Stimulated activated CD8-positive, alpha-beta memory T cell treated with anti-CD3 and anti-CD28 coated beads, Interleukin-4, amount 100 ng/mL, for 24 hours (primary cell): Measurements from ENCODE around the gene RAD51B.
A peak's percentile ranks its signal among the peaks of the same experiment; 100 is the strongest.

Source experiments
- DNase-seq: peaks from one replicate; pipeline ENCODE4 v3.0.0-alpha.2; 2020; ENCODE audit warnings: low read depth

The RAD51B gene

GRCh38 chr14:68621400-68622365 lies 802.1 kb downstream of the RAD51B start:
- DNase-seq = no peak

- no peak for DNase-seq
These were observed 803.3 kb downstream of the RAD51B start for GRCh38 chr14:68622856-68623255.

DNA sequence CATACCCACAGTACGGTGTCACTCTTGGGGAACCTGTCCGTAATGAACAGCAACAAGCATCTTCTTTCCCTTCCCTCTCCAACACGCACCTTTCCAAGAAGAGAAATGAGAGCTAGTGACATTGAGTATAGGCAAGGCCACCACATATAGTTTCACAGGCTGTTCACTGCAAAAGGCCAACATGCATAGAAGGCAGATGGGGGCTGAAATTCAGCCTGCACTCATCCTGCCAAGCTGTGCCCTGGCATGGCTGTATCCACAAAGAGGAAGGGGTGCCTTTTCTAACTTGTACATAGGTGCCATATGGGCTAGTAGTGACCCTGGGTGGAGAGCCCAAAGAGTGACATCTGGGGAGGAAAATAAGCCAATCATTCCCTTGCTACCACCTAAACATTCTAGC lies 803.7 kb downstream of the RAD51B start:
- no peak for DNase-seq

- no peak for DNase-seq
These were observed 804.2 kb downstream of the RAD51B start for GRCh38 chr14:68623826-68624225.

DNA sequence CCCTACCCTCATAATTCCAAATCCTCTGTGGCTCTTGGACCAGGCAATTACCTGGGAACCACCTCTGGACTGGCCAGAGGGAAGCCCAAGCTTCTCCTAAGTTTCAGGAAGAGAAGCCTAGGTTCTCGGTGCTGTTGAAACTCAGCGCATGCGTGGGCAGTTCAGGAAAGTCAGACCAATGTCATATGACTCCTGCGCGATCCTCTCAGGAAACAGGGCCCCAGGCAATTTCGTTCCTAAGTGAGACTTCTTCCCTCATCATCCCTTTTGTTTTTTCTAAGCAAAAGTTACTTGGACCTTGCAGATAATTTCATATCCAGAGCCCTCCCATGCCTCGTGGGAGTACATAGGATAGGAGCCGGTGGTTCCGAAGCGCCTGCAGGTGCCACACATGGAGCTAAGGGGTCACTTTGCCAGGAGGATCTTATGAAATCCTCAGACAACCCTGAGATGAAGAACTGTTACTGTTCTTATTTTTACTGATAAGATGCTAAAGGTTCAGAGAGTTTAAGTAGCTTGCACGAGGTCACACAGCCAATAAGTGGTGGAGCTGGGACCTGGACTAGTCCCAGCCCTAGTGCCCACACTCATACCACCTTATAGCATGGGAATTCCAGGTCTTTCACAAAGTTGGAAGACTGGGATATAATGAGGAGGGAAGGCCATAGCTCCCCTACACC lies 805.1 kb downstream of the RAD51B start:
- no peak for DNase-seq

GRCh38 chr14:68625366-68626090 lies 805.9 kb downstream of the RAD51B start:
- DNase-seq = no peak

DNA sequence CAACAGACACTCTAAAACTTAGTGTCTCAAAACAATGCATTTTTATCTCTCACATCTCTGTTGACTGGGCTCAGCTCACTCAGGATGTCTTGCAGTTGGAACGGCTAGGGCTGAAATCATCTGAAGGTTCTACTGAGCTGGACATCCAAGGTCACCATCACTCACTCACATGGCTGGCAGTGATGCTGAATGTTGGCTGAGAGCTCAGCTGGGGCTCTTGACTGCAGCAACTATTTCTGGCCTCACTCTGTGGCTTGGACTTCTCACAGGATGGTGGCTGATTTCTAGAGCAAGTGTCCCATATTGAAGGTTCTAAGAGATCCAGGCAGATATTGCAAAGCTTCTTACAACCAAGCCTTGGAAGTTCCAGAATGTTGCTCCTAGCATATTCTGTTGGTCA lies 806.8 kb downstream of the RAD51B start:
- no peak for DNase-seq

DNA sequence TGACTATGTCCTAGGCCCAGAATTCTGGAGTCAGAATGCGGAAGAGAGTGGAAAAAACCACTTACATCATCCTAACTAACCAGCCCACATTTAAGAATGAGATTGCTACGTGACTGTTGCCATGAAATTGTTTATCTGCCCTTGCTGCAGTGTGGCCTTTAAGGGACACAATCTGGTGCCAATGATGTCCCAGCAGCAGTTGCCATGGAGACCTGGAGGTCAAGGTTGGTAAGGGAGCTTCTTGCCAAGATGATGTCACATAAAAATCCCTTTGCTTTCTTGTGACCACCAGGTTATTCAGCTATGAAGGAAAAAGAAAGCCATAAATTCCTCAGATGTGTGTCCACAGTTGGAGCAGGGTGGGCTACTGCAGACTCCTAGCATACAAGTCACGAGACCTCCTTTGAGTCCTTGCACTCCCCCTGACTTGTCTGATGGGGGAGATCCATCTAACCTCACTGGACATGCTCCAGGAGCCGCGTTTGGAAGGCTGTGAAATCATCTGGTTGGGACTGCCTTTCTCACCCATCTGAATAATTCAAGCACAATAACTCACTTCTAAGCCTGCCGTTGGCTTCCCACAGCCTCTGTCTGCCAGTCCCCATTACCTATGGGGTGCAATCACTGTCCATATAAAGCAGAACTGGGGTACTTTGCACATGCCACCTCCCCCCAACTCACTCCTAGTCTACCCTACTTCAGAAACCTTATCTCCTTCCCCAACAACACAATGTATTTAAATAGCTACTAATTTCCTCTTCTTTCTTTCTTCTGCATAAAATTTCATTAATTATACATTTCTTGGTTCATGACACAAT lies 807.7 kb downstream of the RAD51B start:
- DNase-seq = no peak

GRCh38 chr14:68627868-68628604 lies 808.5 kb downstream of the RAD51B start:
- DNase-seq = peak; percentile 35

GRCh38 chr14:68628605-68629310 lies 809.2 kb downstream of the RAD51B start:
- DNase-seq = no peak

- DNase-seq = no peak
These were observed 810.5 kb downstream of the RAD51B start for GRCh38 chr14:68630081-68630571.

DNA sequence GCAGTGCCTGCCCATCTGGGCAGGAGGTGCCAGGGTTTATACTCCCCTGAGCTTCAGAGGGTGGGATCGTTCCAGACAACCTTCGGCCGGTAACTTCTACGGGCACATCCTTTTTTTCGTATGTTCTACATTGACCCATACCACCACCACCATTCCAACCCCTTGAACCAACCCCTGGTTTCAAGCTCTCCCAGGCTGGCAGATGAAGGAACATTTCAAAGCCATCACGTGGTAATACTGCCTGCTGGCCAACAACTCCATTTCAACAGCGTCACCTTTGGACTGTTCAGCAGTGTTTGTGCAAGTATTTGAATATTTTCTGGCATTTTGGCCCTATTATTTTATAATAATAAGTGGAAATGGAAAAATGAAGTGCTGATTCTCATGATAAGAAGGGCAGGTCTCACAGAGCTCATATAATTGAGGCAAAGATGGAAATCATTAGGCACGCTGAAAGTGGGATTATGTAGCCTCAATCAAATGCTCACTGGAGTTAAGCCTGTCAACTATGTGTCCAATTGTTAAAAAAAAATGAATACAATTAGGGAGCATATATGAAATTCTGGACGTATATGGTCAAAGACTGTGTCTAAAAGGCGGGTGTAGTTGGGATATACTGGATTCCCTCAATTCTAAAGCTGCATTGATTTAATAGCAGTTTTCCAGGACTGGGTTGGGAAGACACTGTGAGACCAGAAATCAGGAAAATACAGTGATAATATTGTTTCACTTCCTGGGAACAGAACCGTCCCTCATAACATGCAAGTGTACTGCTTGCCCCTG lies 811.2 kb downstream of the RAD51B start:
- DNase-seq = no peak

DNA sequence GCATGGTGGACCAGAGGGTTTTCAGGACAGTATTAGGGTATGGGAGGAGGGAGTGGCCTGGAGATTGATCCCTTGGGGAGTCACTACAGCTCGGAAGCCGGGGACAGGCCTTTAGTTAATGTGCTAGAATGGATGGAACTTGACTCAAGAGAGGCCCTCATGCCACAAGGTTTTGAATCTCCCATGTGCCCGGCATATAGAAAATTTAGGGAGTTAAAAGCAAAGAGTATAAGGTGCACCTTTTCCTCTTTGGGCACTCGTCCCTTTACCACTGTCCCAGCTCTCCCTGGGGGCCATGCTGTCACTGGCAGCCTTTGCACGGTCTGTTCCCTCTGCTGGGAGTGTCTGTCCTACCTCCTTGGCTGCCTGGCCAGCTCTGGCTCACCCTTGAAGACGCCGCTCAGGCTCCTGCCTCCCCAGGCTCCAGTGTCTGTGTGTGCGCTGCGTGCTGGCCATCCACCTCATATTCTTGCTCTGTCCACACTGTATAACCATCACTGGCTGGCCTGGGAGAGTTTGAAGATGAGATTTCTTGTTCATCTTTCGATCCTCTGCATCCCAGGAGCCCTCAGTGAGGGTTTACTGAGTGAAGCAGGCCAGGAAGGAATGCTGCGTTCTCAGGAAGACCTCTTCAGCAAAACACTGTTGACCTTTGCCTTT lies 811.9 kb downstream of the RAD51B start:
- DNase-seq = no peak

DNA sequence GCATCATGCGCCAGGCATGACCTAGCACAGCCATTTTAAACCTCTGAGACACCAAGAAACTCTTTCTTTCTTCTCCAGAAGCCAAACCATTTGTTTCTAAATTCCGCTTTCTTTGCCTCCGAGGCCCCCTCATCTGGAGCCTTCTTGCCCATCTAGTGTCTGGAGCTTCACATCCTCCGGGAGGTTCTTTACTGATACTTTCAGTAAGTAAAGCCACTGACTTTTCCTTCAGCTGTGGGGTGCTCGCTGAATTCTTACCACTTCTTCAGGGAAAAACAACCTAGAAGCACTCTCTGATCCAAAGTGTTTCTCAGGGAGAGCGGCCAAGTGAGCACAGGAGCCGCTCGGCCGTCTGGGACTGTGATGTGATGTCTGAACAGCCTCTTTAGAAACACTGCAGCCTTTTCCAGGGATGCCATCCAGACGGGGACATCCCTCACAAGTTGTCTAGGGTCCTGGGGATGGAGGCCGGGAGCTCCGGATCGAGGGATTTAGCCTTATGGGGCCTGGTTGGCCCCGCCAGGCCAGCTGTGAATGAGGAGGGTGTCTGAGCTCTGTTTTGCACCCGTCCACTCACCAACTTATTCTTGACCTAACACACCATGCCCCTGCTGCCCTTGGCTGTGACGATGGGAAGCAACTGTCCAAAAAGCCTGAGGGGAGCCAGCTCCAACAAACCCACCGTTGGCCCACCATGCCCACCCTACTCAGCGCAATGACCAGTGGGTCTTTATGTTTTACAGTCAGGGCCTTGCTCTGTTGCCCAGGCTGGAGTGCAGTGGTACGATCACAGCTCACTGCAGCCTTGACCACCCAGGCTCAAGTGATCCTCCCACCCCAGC lies 812.7 kb downstream of the RAD51B start:
- DNase-seq = no peak

DNA sequence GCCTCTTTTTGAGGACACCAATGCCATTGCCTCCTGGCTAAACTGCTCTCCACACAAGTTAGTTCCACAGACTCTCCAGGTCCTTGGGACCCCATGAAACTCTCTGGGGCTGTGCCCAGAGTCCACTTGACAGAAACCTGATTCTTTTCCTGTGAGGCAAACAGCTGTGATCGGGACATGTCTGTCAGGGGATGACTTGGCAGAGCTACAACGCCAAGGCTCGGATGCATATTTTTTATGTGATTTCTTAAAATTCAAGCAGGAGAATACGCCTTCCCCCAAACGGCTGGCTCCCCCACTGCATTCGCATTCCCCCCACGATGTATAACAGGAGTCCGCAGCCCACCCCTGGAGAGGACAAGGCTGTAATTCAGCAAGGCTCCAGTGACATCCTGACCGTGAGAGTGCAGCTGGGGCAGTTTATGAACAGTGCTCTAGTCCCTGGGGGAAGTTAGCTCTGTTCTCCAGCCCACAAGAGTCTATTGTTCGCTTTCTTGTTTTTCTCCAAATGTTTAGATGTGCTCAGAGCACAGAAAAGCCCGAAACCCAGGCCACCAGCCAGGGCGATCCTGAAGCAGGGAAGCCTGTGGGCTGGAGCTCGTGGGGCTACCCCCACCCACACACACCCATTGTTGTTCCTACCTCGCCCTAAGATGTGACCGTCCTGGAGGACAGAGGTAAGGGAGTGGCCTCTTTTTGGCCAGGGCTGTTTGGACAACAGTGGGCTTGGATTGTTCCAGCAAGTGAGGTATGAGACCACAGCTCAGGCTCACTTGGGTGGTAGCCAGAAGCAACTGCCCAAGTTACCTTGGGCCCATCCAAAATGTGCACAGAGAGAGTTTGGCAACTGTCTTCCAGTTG lies 813.8 kb downstream of the RAD51B start:
- no peak for DNase-seq

GRCh38 chr14:68634332-68634731 lies 814.8 kb downstream of the RAD51B start:
- DNase-seq = no peak
